Liver (tissue), 9 donors: ENCODE measurements around the gene ALX4. TPM values are rescaled to one million over a fixed set of nuclear protein-coding genes. Genes with fewer than 3 reads are reported as not detected.

ENCODE experiments used
- DNase-seq: peaks from one replicate; pipeline ENCODE4 v3.0.0-alpha.2; 2017; ENCODE audit warnings: low spot score
- H3K27ac ChIP-seq, 2 donors: one replicate each; pipeline ENCODE4 v1.7.0; 2013; ENCODE audit warnings: inconsistent platforms in 2 of 2, low read length in 2 of 2, control low read depth in 1 of 2, low read depth in 1 of 2, mild to moderate bottlenecking in 1 of 2
- H3K27me3 ChIP-seq, 4 donors: one replicate each; pipeline versions ENCODE4 v1.6.1 to v1.7.0; 2013; ENCODE audit warnings: low read length in 3 of 4, inconsistent platforms in 1 of 4, mild to moderate bottlenecking in 1 of 4, moderate library complexity in 1 of 4; ENCODE audit not compliant: control insufficient read depth in 4 of 4, insufficient read depth in 4 of 4
- H3K36me3 ChIP-seq, 4 donors: one replicate each; pipeline versions ENCODE4 v1.6.1 to v1.7.0; 2013; ENCODE audit warnings: low read length in 3 of 4, mild to moderate bottlenecking in 3 of 4, low read depth in 1 of 4, moderate library complexity in 1 of 4; ENCODE audit not compliant: control insufficient read depth in 4 of 4, insufficient read depth in 3 of 4
- H3K4me1 ChIP-seq, 4 donors: one replicate each; pipeline versions ENCODE4 v1.6.1 to v1.7.0; 2013; ENCODE audit warnings: low read length in 3 of 4, mild to moderate bottlenecking in 3 of 4, moderate library complexity in 1 of 4; ENCODE audit not compliant: control insufficient read depth in 4 of 4, insufficient read depth in 4 of 4
- H3K4me3 ChIP-seq, 3 donors: one replicate each; pipeline versions ENCODE4 v1.6.1 to v1.7.0; 2013; ENCODE audit warnings: low read length in 3 of 3, control low read depth in 1 of 3, low read depth in 1 of 3, mild to moderate bottlenecking in 1 of 3
- H3K9ac ChIP-seq, 2 donors: one replicate each; pipeline ENCODE4 v1.7.0; 2013; ENCODE audit warnings: low read length in 2 of 2, mild to moderate bottlenecking in 2 of 2, moderate library complexity in 2 of 2, control low read depth in 1 of 2, low read depth in 1 of 2
- H3K9me3 ChIP-seq, 4 donors: one replicate each; pipeline versions ENCODE4 v1.6.1 to v1.7.0; 2013; ENCODE audit warnings: low read length in 3 of 4; ENCODE audit not compliant: control insufficient read depth in 4 of 4
- ATF3 ChIP-seq: IDR thresholded peaks from 2 replicates; pipeline ENCODE4 v1.6.1; 2016; ENCODE audit warnings: antibody characterized with exemption
- EGR1 ChIP-seq, 2 donors: IDR thresholded peaks; 2 replicates each; pipeline ENCODE4 v1.6.1; 2016 to 2018; ENCODE audit warnings: antibody characterized with exemption in 2 of 2, low read depth in 2 of 2
- FOXA1 ChIP-seq: IDR thresholded peaks from 2 replicates; pipeline ENCODE4 v1.6.1; 2016; ENCODE audit warnings: antibody characterized with exemption
- FOXA2 ChIP-seq: IDR thresholded peaks from 2 replicates; pipeline ENCODE4 v1.6.1; 2016; ENCODE audit warnings: antibody characterized with exemption
- GABPA ChIP-seq, 2 donors: IDR thresholded peaks in 1 of 2; conservative IDR thresholded peaks in 1 of 2; 2 replicates each; pipeline ENCODE4 v1.6.1; 2016; ENCODE audit warnings: antibody characterized with exemption in 2 of 2, mild to moderate bottlenecking in 1 of 2, moderate library complexity in 1 of 2
- HNF4A ChIP-seq, 2 donors: conservative IDR thresholded peaks; 2 replicates each; pipeline ENCODE4 v1.6.1; 2016; ENCODE audit warnings: antibody characterized with exemption in 2 of 2, mild to moderate bottlenecking in 2 of 2
- HNF4G ChIP-seq: IDR thresholded peaks from 2 replicates; pipeline ENCODE4 v1.6.1; 2016; ENCODE audit warnings: antibody characterized with exemption
- JUND ChIP-seq, 2 donors: IDR thresholded peaks; 2 replicates each; pipeline ENCODE4 v1.6.1; 2016; ENCODE audit warnings: antibody characterized with exemption in 2 of 2
- MAX ChIP-seq: IDR thresholded peaks from 2 replicates; pipeline ENCODE4 v1.6.1; 2016; ENCODE audit warnings: antibody characterized with exemption
- NR2F2 ChIP-seq: IDR thresholded peaks from 2 replicates; pipeline ENCODE4 v1.6.1; 2016; ENCODE audit warnings: antibody characterized with exemption
- RAD21 ChIP-seq, 2 donors: IDR thresholded peaks; 2 replicates each; pipeline ENCODE4 v1.6.1; 2016; ENCODE audit warnings: antibody characterized with exemption in 2 of 2, mild to moderate bottlenecking in 2 of 2
- RXRA ChIP-seq, 2 donors: IDR thresholded peaks; 2 replicates each; pipeline ENCODE4 v1.6.1; 2017 to 2018; ENCODE audit warnings: antibody characterized with exemption in 2 of 2, mild to moderate bottlenecking in 1 of 2
- SP1 ChIP-seq: IDR thresholded peaks from 2 replicates; pipeline ENCODE4 v1.6.1; 2018; ENCODE audit warnings: antibody characterized with exemption, mild to moderate bottlenecking
- TAF1 ChIP-seq: conservative IDR thresholded peaks from 2 replicates; pipeline ENCODE4 v1.6.1; 2016; ENCODE audit warnings: antibody characterized with exemption, mild to moderate bottlenecking
- YY1 ChIP-seq: IDR thresholded peaks from 2 replicates; pipeline ENCODE4 v1.6.1; 2016; ENCODE audit warnings: antibody characterized with exemption, mild to moderate bottlenecking
- ZBTB33 ChIP-seq: IDR thresholded peaks from 2 replicates; pipeline ENCODE4 v1.6.1; 2016; ENCODE audit warnings: antibody characterized with exemption
- WGBS: extraction: QIAGEN DNeasy Blood & Tissue Kit; methylation state at CpG from one replicate; pipeline ENCODE4 v1.1.7; 2013; 5-methylcytosine and 5-hydroxymethylcytosine counted together
- polyA plus RNA-seq, 2 donors: library from polyadenylated mRNA; stranded (reverse) in 1 of 2; unstranded in 1 of 2; fragments of 200-250 nt in 1 of 2; fragments of >200 nt in 1 of 2; fragmentation: Nextera tagmentation in 1 of 2; extraction: Ambion mirVana in 1 of 2; gene quantifications; one replicate each; pipeline versions ENCODE4 v1.2.1 to v1.2.3, GENCODE V29; 2013 to 2015
- total RNA-seq, 2 donors: library from RNA; depleted of rRNA; stranded (reverse); fragments of >200 nt; gene quantifications; one replicate each; pipeline ENCODE4 v1.2.3, GENCODE V29; 2014
- TF ChIP-seq, protein P1 (sequence below): IDR thresholded peaks from 2 replicates; pipeline ENCODE4 v1.6.1; 2016; ENCODE audit warnings: antibody characterized with exemption, mild to moderate bottlenecking
- TF ChIP-seq, protein P2 (sequence below): fragments of 150-350 bp; IDR thresholded peaks from 2 replicates; pipeline ENCODE4 v1.5.1; 2017; ENCODE audit warnings: improper control_type of control experiment, low read depth, low read length; ENCODE audit not compliant: missing input control
- donor health status: healthy.
- donor health status: healthy.
- donor health status: healthy.
- donor health status: healthy.
- donor health status: healthy.

Gene ALX4
- total and polyA plus RNA-seq, 4 donors = not detected

DNA sequence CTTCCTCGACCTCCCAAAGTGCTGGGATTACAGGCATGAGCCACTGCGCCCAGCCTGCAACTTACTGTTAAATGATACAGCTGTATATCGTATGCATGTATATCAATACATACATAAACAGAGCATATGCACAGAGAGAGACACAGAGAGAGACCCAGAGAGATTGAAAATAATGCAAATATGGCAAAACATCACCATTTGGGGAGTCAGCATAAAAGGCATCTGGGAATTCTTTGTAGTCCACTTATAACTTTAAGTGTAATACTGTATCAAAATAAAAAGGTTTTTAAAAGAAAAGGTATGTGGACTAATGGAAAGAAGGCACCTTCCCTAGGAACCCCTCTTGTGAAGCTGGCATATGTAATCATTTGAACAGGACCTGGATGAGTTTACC, 21.8 kb downstream of the ALX4 start:
- Histone ChIP-seq H3K4me3 (no peak overlapping the region), H3K36me3 (no peaks in the 10 kb centered on the region), H3K27ac (no peak overlapping the region), H3K4me1 (no peaks in the 10 kb centered on the region), H3K9ac (no peak overlapping the region), H3K27me3 (no peaks in the 10 kb centered on the region), H3K9me3 (no peaks in the 10 kb centered on the region)
- no peak for DNase-seq
- 89% methylated on average over 3 of the region's 3 CpGs for WGBS
- TF ChIP-seq, protein P1, sequence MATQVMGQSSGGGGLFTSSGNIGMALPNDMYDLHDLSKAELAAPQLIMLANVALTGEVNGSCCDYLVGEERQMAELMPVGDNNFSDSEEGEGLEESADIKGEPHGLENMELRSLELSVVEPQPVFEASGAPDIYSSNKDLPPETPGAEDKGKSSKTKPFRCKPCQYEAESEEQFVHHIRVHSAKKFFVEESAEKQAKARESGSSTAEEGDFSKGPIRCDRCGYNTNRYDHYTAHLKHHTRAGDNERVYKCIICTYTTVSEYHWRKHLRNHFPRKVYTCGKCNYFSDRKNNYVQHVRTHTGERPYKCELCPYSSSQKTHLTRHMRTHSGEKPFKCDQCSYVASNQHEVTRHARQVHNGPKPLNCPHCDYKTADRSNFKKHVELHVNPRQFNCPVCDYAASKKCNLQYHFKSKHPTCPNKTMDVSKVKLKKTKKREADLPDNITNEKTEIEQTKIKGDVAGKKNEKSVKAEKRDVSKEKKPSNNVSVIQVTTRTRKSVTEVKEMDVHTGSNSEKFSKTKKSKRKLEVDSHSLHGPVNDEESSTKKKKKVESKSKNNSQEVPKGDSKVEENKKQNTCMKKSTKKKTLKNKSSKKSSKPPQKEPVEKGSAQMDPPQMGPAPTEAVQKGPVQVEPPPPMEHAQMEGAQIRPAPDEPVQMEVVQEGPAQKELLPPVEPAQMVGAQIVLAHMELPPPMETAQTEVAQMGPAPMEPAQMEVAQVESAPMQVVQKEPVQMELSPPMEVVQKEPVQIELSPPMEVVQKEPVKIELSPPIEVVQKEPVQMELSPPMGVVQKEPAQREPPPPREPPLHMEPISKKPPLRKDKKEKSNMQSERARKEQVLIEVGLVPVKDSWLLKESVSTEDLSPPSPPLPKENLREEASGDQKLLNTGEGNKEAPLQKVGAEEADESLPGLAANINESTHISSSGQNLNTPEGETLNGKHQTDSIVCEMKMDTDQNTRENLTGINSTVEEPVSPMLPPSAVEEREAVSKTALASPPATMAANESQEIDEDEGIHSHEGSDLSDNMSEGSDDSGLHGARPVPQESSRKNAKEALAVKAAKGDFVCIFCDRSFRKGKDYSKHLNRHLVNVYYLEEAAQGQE = no peak
- TF ChIP-seq EGR1 (IDR thresholded peaks at IDR 0.05; ENCODE audit: low read depth in 2 of 2) (no peak), JUND (IDR thresholded peaks at IDR 0.05) (no peak), FOXA2 (no peak), FOXA1 (no peak), RAD21 (IDR thresholded peaks at IDR 0.05) (no peak), YY1 (no peak)

- Histone ChIP-seq H3K27me3 (no peaks in the 10 kb centered on the region), H3K4me3 (no peak overlapping the region), H3K36me3 (no peaks in the 10 kb centered on the region), H3K9ac (no peak overlapping the region), H3K4me1 (no peaks in the 10 kb centered on the region), H3K9me3 (no peaks in the 10 kb centered on the region), H3K27ac (no peak overlapping the region)
- TF ChIP-seq FOXA1 (no peak), SP1 (no peak), HNF4A (conservative IDR thresholded peaks at IDR 0.05) (no peak), JUND (IDR thresholded peaks at IDR 0.05) (no peak), TAF1 (no peak), RXRA (IDR thresholded peaks at IDR 0.05) (no peak), FOXA2 (no peak), YY1 (no peak), ATF3 (no peak), HNF4G (no peak), ZBTB33 (no peak), GABPA (IDR thresholded peaks at IDR 0.05 in 1 of 2, conservative IDR thresholded peaks at IDR 0.05 in 1 of 2) (no peak), RAD21 (IDR thresholded peaks at IDR 0.05) (no peak), MAX (no peak), NR2F2 (no peak), EGR1 (IDR thresholded peaks at IDR 0.05; ENCODE audit: low read depth in 2 of 2) (no peak)
- TF ChIP-seq, protein P1 = no peak
- TF ChIP-seq, protein P2, sequence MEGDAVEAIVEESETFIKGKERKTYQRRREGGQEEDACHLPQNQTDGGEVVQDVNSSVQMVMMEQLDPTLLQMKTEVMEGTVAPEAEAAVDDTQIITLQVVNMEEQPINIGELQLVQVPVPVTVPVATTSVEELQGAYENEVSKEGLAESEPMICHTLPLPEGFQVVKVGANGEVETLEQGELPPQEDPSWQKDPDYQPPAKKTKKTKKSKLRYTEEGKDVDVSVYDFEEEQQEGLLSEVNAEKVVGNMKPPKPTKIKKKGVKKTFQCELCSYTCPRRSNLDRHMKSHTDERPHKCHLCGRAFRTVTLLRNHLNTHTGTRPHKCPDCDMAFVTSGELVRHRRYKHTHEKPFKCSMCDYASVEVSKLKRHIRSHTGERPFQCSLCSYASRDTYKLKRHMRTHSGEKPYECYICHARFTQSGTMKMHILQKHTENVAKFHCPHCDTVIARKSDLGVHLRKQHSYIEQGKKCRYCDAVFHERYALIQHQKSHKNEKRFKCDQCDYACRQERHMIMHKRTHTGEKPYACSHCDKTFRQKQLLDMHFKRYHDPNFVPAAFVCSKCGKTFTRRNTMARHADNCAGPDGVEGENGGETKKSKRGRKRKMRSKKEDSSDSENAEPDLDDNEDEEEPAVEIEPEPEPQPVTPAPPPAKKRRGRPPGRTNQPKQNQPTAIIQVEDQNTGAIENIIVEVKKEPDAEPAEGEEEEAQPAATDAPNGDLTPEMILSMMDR = no peak
- no peak for DNase-seq
- 78% methylated on average over 11 of the region's 11 CpGs for WGBS
Observed at GRCh38 chr11:44286911-44287310, 23.0 kb downstream of the ALX4 start.
